IPS-18c (cell line): ENCODE data around the gene PRRG3.

Source experiments
- H3K4me3 ChIP-seq: 2 replicates; pipeline ENCODE4 v1.7.0; 2013; ENCODE audit warnings: low read depth, mild to moderate bottlenecking, low read length, moderate library complexity; ENCODE audit not compliant: insufficient read depth
- H3K9me3 ChIP-seq: one replicate; pipeline ENCODE4 v1.6.1; 2013; ENCODE audit warnings: mild to moderate bottlenecking, low read length, moderate library complexity; ENCODE audit not compliant: control insufficient read depth, insufficient read depth

Gene PRRG3

DNA sequence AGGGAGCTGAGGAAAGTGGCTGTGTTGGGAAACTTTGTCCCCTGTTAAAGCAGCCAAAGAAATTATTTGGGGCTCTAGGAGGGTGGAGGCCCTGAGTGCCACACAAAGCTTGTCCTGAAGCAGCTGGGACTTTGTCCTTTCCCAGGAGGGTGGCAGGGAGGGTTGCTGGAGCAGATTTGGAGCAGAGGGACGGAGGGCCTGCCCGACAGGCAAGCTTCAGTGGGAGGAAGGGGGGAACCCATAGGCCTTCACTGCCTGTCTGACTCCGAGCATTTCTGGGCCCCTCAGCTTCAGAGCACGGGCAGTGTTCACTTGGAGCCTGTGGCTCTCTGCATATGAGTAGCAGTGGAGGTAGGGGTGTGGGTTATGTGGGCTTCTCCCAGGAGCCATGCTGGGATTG, 32.1 kb downstream of the PRRG3 start:
- Histone ChIP-seq H3K4me3 (no peak overlapping the region), H3K9me3 (peaks cover 10% of the 10 kb centered on the region)

DNA sequence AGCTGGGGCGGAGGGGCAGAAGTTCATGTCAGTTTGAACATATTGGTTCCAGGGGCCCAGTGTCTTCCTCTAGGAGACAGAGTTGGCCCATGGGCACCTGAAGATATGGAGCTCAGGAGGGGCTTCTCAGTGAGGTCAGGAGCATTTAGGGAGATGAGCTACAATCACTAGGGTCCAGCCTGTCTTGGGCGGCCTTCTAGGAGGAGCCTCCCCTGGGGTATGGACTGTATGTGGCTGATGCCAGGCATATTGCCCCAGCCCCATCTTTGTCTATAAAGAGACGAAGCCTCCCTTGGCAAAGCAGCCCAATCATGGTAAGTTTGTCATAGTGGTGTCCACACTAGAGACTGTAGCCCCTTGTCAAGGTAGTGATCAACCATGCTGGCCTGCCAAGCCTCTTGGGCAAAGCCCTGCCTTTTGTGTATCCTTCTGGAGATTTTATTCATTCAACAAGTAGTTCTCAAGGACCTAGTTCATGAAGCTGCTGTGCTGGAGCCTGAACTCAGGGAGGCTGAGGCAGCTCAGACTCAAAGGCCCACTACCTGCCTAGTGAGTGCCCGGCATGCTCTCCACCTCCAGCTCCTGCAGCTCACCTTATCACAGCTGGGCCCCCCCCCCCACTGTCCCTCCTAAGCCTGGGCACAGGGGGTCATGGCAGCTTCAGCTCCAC, 33.9 kb downstream of the PRRG3 start:
- Histone ChIP-seq H3K4me3 (no peak overlapping the region), H3K9me3 (peaks cover 6% of the 10 kb centered on the region)

DNA sequence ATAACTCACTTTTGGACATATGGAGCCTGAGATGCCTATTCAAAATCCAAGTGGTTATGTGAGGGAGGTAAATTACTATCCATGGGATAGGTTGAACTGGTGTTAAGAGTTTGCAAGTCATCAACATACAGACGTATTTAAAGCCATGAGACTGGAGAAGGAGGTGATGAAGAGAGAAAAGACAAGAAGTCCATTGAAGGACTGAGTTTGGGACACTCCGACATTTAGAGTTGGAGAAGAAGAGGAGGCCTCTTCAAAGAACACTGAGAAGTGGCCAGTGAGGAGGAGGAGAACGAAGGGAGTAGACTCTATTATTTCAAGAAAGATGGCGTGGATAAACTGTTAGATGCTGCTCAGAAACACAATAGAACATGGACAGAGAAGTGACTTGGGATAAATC, 39.2 kb downstream of the PRRG3 start, which contains the start of gene CNGA2:
TSS of gene CNGA2 (plus strand) at position 301 of the 400 bp plus-strand sequence. CDS start 3,738 bp downstream, outside the sequence.
- H3K9me3 ChIP-seq = peaks cover 2% of the 10 kb centered on the region
- no peak within 1 kb of the TSS for H3K4me3 ChIP-seq

DNA sequence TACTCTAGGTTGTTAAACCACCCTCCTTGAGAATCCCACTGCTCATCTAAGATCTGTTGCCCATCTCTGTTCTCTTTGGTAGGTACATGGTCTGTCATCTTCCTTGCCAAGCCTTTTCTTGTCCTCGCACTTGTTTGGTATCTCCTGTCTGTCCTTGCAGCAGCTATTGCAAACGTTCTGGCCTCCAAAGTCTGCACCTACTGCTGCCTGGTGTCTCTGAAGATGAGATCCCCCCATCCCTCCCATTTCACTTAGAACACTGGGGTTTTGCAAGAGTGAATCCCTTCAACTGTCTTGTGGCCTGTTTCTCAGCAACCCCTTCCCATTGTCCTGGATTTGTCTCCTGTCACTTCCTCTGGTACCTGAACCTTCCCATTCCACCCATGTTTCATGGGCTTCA, 40.0 kb downstream of the PRRG3 start:
- Histone ChIP-seq H3K9me3 (peaks cover 2% of the 10 kb centered on the region), H3K4me3 (no peak overlapping the region)

DNA sequence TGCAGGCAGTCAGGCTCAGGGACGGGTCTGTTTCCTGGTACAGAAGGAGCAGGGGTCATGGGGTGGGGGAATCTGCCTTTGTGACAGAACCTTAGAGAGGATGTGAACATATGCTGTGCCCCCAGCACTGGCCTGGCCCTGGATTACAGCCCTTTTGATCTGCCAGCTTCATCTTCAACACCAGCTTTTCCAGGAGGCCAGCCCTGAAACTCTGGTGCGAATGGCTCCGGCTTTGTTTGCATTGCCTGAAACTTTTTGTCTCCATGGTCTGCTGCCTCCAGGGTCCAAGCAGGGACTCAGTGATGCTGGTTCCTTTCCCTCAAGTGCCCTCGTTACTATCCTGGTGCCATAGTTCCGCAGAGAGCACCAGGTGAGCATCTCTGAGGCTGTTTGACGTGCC, 41.4 kb downstream of the PRRG3 start:
- Histone ChIP-seq H3K4me3 (no peak overlapping the region), H3K9me3 (peaks cover 6% of the 10 kb centered on the region)

DNA sequence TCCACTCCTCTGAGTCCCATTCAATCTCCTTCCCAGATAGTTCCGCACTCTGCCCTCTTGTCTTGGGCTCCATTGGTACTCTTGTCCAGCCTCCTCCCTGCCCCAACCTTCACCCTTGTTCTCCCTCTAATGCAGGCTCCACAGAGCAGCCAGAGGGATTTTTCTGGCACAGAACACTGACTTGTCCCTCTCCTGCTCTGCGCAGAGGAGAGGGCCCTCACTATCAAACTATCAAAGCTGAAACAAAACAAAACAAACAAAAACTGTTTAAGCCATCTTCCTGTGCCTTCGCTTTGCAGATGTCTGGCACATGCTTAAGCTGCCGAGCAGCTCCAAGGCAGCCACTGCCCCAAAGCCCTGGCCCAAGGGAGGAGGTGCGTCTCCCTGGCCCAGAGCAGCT, 42.2 kb downstream of the PRRG3 start:
- H3K4me3 ChIP-seq = no peak overlapping the region
- peaks cover 6% of the 10 kb centered on the region for H3K9me3 ChIP-seq

DNA sequence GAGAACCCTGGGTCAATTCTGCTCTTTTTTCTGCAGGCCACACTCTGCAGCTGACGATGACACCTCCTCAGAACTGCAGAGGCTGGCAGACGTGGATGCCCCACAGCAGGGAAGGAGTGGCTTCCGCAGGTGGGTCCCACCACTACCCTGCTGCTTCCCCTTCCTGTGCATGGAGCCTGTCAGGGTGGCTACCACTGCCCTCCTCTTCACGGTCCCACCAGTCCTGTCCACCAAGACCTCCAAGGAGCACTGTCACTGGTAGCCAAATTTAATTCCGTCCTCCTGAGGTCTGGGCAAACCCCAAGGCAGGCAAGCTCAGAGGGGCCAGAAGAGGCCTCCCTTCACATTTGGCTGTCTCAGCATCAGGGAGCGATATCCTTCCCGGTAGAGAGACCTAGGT, 43.5 kb downstream of the PRRG3 start:
- H3K4me3 ChIP-seq = no peak overlapping the region
- peaks cover 8% of the 10 kb centered on the region for H3K9me3 ChIP-seq

DNA sequence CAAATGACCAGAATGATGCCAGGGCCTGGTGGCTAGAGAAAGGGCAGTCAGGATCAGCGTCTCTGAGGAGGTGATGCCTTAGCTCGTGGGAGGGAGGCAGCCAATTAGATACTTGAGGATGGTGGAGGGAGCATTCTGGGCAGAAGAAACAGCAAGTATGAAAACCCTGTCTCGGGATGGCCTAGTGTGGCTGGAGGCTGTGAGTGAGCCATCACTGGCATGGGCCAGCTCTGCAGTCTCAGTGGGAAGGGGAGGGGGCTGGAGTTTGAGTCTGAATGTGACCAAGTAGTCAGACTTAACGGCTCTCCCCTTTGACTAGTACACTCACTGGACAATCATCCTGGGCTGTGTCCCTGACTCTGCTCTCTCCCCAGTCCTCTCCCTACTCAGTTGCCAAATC, 46.3 kb downstream of the PRRG3 start:
- Histone ChIP-seq H3K9me3 (peaks cover 6% of the 10 kb centered on the region), H3K4me3 (no peak overlapping the region)

DNA sequence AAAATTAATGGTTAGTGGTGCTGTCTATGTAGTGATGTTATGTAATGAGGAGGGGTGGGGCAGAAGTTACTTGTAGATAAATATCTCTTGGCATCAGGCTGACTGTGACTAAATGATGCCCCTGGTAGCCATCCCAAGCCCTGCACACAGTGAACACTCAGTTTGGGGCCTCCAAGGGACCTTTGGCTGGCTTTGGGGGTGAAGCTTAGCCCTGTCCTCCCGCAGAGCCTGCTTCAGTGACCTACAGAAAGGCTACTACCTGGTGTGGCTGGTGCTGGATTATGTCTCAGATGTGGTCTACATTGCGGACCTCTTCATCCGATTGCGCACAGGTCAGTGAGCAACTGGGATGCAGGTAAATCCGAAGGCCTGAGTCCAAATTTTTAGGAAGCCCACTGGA, 47.1 kb downstream of the PRRG3 start:
- H3K9me3 ChIP-seq = peaks cover 6% of the 10 kb centered on the region
- H3K4me3 ChIP-seq = no peak overlapping the region

DNA sequence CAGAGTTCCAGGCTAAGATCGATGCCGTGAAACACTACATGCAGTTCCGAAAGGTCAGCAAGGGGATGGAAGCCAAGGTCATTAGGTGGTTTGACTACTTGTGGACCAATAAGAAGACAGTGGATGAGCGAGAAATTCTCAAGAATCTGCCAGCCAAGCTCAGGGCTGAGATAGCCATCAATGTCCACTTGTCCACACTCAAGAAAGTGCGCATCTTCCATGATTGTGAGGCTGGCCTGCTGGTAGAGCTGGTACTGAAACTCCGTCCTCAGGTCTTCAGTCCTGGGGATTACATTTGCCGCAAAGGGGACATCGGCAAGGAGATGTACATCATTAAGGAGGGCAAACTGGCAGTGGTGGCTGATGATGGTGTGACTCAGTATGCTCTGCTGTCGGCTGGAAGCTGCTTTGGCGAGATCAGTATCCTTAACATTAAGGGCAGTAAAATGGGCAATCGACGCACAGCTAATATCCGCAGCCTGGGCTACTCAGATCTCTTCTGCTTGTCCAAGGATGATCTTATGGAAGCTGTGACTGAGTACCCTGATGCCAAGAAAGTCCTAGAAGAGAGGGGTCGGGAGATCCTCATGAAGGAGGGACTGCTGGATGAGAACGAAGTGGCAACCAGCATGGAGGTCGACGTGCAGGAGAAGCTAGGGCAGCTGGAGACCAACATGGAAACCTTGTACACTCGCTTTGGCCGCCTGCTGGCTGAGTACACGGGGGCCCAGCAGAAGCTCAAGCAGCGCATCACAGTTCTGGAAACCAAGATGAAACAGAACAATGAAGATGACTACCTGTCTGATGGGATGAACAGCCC, 48.6 kb downstream of the PRRG3 start:
- H3K4me3 ChIP-seq = no peak overlapping the region
- peaks cover 6% of the 10 kb centered on the region for H3K9me3 ChIP-seq

DNA sequence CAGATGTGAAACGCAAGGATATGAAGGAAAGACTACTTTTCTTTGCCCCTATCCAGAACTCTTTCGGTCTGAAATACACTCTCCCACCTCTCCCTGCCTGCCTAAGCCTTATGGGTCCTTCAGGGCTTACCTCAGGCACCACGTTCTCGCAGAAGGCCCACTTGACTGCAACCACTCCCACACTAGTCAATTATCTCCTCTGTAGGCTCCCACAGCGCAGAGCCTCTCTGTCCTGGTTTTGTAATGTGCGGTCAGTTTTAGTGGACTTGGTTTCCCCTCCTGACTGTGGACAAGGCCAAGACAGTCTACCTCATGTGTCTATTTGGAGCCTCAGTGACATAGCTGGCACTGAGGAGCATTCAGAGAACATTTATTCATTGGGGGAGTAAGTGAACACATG, 50.4 kb downstream of the PRRG3 start:
- H3K4me3 ChIP-seq = no peak overlapping the region
- peaks cover 10% of the 10 kb centered on the region for H3K9me3 ChIP-seq

DNA sequence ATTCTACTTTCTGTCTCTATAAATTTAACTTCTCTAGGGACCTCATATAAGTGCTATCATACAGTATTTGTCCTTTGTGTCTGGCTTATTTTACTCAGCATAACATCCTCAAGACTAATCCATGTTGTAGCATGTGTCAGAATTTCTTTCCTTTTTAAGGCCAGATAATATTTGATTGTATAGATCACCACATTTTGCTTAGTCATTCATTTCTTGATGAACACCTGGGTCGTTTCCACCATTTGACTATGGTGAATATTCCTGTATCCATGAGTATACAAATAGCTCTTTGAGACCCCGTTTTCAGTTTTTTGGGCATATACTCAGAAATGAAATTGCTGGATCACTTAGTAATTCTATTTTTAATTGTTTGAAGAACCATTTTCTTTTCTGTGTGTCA, 51.2 kb downstream of the PRRG3 start:
- peaks cover 12% of the 10 kb centered on the region for H3K9me3 ChIP-seq
- H3K4me3 ChIP-seq = no peak overlapping the region

DNA sequence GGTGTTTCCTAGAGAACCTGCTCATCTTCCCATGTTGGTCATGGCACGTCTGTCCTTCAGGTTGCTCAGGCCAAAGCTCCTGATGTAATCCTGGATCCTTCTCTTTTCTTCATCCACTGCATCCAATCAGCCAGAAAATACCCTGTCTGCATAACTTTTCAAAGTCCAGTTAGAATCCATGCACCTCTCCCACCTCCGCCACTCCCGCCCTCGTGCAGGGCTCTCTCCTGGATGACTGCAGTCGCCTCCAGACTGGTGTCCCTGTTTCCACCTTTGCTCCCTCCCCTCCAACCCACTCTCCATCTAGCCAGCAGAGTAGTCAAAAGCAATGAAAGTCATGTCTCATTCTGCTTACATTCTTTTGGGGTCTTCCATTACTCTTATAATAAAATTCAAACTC, 55.3 kb downstream of the PRRG3 start:
- Histone ChIP-seq H3K9me3 (peaks cover 15% of the 10 kb centered on the region), H3K4me3 (no peak overlapping the region)

DNA sequence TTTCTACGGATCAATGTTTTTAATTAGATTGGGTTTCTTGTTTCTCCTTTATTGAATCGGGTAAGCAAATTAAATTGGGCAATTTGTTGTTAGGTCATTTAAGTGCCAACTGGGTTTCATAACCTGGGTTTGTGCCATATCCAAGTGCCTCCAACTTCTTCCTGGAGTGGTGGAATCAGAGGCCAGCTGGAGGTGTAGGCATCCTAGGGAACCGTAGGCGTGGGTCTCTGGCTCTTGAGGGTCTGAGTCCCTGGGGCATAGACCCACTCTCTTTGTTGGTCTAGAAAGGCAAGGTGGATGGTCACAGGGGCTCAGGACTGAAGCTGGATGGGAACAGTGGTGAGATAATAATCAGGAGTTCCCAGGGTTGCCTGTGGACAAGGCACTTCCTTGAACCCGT, 57.6 kb downstream of the PRRG3 start:
- peaks cover 28% of the 10 kb centered on the region for H3K9me3 ChIP-seq
- H3K4me3 ChIP-seq = no peak overlapping the region

DNA sequence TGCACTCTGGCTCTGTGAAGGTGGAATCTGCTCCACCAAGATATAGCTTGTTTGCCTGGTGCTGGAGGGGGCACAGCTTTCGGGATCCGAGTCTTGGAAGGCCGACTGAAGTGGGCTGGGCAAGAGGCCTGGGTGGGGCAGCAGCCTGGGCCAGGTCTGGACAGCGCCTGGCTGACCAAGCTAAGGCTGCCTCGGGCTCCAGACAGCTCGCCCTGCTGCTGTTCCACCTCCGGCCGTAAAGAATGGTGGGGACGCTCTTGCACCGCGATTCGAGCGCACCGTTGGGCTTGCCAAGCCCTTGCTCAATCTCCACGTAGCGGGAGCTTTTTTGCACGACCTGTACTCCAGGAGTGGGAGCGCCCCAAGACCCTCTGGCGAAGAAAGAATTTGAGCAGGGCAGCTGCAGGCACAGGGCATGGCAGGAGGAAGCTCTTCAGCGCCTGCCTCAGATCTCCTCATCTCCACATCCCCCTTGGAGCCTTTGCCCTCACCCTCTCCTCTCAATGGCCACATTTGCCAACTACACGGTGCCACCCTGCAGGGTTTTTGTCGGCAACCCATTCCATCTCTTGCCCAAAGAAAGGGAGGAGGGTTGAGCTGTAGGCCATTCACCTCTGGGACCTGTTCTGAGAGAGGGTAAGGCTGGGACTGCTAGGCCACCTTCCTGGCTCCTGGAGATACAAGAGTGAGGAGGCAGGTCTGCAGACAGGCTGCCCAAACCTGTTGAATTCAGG, 58.2 kb downstream of the PRRG3 start:
- Histone ChIP-seq H3K9me3 (peaks cover 29% of the 10 kb centered on the region), H3K4me3 (no peak overlapping the region; the same call in 1 of the 2 replicates)

DNA sequence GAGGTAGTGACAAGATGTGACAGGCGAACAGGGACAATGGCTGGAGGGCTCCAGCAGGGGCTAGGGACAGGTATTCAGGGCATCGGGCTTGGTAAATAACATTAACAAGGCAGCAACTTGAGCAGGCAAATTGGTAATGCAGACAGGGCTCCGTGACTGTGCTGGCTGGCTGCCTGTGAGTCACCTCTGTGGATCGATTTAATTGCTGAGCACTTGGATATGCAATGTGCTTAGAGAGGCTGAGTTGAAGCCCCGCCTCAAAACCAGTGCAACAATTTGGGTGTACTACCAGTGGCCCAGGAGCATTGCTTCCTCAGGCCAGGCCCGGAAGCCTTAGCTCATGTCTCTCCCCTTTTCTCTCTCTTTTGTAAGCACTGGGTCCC, 58.8 kb downstream of the PRRG3 start:
- H3K9me3 ChIP-seq = peaks cover 29% of the 10 kb centered on the region

DNA sequence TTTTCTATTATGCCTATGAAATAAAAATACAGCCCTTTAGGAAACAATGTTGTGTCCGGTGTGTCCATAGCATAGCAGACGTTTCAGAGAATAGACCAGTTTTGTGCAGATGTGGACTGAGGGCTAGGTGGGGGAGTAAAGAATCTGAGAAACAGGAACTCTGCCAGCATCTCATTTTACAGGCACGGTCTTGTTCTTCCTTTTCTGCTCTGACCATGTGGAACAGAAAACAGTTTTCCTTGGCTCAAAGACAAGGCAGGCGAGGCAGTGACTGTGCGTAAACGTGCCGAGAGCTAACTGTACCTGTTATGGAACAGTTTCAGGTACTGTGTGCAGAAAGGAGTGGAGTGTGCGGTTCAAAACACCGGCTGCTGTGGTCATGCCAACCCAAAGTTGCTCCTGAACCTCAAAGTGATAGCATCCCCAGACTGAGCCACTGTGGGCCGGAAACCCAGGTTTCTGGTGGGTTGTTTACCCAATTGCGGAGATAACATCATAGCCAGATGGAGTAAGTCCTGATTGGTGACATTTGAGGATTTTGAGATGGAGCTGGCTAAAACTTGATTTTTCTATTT, 59.5 kb downstream of the PRRG3 start:
- Histone ChIP-seq H3K9me3 (peaks cover 32% of the 10 kb centered on the region), H3K4me3 (no peak overlapping the region)

More for the DNA sequence above, 58.8 kb downstream of the PRRG3 start:
- no peak overlapping the region; the same call in 1 of the 2 replicates for H3K4me3 ChIP-seq
